Measurements from ENCODE around the gene QKI. TPM values are rescaled to one million over a fixed set of nuclear protein-coding genes. Genes with fewer than 3 reads are reported as not detected.

Gene QKI
- total and polyA plus RNA-seq, 2 experiments from 2014 or later, result 148 to 503 TPM

DNA sequence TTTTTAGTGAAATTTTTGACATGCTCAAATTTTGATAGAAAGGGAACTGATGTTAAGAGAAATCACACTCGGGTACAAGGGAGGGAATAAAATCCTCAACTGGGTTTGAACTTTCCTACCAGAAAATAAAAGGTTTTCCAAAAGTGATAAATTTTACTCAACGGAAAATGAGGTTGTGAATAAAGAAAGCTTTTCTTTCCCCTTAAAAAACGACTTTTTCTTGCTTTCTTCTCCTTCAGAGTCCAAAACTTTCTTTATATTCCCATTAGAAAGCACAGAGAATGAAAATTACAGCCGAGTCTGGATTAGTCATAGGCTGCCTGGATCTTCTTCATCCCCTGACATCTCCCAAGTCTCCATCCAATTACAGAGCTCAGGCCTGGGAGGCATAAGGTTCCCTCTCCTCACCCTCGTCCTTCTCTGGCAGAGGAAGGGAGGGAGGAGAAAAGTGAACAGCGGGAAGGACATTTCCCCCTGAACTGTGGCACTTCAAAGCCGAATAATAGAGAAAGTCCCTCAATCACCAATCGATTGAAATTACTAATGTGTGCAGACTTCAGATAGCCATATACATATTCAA is 28.1 kb upstream of the QKI start:
- no peak overlapping the region for H3K27ac ChIP-seq
- no peaks in the 10 kb centered on the region for H3K9me3 ChIP-seq (ENCODE audit: low read depth)

DNA sequence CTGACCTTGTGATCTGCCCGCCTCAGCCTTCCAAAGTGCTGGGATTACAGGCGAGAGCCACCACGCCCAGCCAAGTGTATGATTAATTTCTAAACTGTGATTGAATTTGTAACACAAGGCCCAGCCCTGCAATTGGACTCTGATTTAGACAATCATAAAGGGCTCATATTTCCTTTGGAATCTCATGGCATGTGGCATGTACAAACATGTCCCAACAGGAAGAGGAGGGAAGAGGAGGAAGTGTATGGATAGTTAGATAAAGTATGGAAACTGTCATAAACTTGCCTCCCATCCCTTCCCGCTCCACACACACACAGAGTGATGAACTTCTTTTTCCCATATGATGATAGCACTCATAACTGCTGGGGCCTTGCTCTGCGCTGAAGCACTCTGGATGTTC is 27.2 kb upstream of the QKI start:
- no peaks in the 10 kb centered on the region for H3K36me3 ChIP-seq
- no peak overlapping the region for H3K4me3 ChIP-seq
- TF ChIP-seq CTCF (IDR thresholded peaks at IDR 0.05; ENCODE audit: low read depth, low read length), result no peak
- no peaks in the 10 kb centered on the region for H3K27me3 ChIP-seq
- H3K27ac ChIP-seq, result no peak overlapping the region
- DNase-seq (ENCODE audit: low read depth in 1 of 2, low spot score in 1 of 2), result peak in 1 of 2 donors; percentile 17
- peaks cover 11% of the 10 kb centered on the region for H3K4me1 ChIP-seq (ENCODE audit: low read depth)
- no peaks in the 10 kb centered on the region for H3K9me3 ChIP-seq (ENCODE audit: low read depth)

More for the DNA sequence above, 28.1 kb upstream of the QKI start:
- Histone ChIP-seq H3K27me3 (no peaks in the 10 kb centered on the region), H3K4me1 (ENCODE audit: low read depth) (peaks cover 7% of the 10 kb centered on the region), H3K36me3 (no peaks in the 10 kb centered on the region), H3K4me3 (no peak overlapping the region)
- DNase-seq (ENCODE audit: low read depth in 1 of 2, low spot score in 1 of 2), result no peak
- TF ChIP-seq CTCF (IDR thresholded peaks at IDR 0.05; ENCODE audit: low read depth, low read length), result no peak

DNA sequence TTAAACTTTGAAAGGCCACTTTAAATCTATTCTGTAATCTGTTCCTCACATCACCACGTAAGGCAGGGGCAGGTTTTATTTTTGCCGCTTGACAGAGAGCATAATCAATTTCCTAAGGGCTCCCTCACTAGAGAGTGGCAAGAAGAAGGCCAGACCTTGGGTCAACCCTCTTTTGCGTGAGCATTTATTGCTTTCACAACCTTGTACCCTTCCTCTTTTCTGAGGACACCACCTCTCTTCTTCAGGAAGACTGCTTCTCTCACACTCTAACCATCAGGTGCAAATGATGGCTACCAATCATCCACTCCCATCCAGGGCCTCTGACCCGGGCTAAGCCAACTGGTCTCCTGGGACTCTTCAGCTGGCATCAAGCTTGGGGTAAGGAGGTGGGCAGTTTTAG is 25.2 kb upstream of the QKI start:
- no peaks in the 10 kb centered on the region for H3K9me3 ChIP-seq (ENCODE audit: low read depth)
- no peaks in the 10 kb centered on the region for H3K36me3 ChIP-seq
- no peak overlapping the region for H3K27ac ChIP-seq
- H3K4me1 ChIP-seq (ENCODE audit: low read depth), result peaks cover 20% of the 10 kb centered on the region
- H3K27me3 ChIP-seq, result no peaks in the 10 kb centered on the region
- no peak for DNase-seq (ENCODE audit: low read depth in 1 of 2, low spot score in 1 of 2)
- H3K4me3 ChIP-seq, result no peak overlapping the region
- no peak for TF ChIP-seq CTCF (IDR thresholded peaks at IDR 0.05; ENCODE audit: low read depth, low read length)

DNA sequence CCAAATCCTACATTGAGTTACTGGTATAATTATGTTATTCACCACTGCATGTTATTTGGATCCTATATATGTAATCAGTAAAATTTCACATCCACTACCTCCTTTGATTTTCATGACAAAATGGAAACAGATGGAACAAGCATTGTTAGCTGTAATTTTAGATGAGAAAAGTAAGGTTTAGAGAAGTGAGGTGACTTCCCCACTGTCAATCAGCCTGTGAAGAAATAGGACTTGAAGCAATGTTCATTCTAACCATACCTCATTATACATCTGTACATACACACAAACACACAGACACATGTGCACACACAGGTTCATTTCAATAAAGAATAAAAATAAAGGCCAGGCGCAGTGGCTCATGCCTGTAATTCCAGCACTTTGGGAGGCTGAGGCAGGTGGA is 23.7 kb upstream of the QKI start:
- H3K36me3 ChIP-seq, result no peaks in the 10 kb centered on the region
- H3K4me1 ChIP-seq (ENCODE audit: low read depth), result peaks cover 32% of the 10 kb centered on the region
- no peaks in the 10 kb centered on the region for H3K27me3 ChIP-seq
- DNase-seq (ENCODE audit: low read depth in 1 of 2, low spot score in 1 of 2), result no peak
- no peak overlapping the region for H3K27ac ChIP-seq
- no peaks in the 10 kb centered on the region for H3K9me3 ChIP-seq (ENCODE audit: low read depth)
- no peak overlapping the region for H3K4me3 ChIP-seq
- no peak for TF ChIP-seq CTCF (IDR thresholded peaks at IDR 0.05; ENCODE audit: low read depth, low read length)

GRCh38 chr6:163391985-163392384 is 22.5 kb upstream of the QKI start:
- H3K4me3 ChIP-seq, result no peak overlapping the region
- H3K36me3 ChIP-seq, result no peaks in the 10 kb centered on the region
- no peaks in the 10 kb centered on the region for H3K9me3 ChIP-seq (ENCODE audit: low read depth)
- peaks cover 41% of the 10 kb centered on the region for H3K4me1 ChIP-seq (ENCODE audit: low read depth)
- DNase-seq (ENCODE audit: low read depth in 1 of 2, low spot score in 1 of 2), result no peak
- TF ChIP-seq CTCF (IDR thresholded peaks at IDR 0.05; ENCODE audit: low read depth, low read length), result no peak
- no peaks in the 10 kb centered on the region for H3K27me3 ChIP-seq
- no peak overlapping the region for H3K27ac ChIP-seq

All from cardiac muscle cell (in vitro differentiated cells and primary cell).